Esophagus squamous epithelium (tissue), 5 donors: ENCODE data around the gene MDGA2. TPM values are rescaled to one million over a fixed set of nuclear protein-coding genes. Genes with fewer than 3 reads are reported as not detected.

ENCODE experiments used
- DNase-seq: peaks from one replicate; lab custom pipeline; 2025; lab: John Stamatoyannopoulos, UW
- H3K27ac ChIP-seq, 4 donors: fragments of 200-600 bp; sonication (generic); one replicate each; pipeline ENCODE4 v1.5.1; 2016 to 2019; ENCODE audit warnings: mild to moderate bottlenecking in 1 of 4
- H3K27me3 ChIP-seq, 4 donors: fragments of 200-600 bp; sonication (generic); 1 replicate in 3 of 4; 2 replicates in 1 of 4; pipeline versions ENCODE4 v1.5.1 to v1.6.0; 2017 to 2021; ENCODE audit warnings: antibody characterized with exemption in 1 of 4
- H3K36me3 ChIP-seq, 3 donors: fragments of 200-600 bp; sonication (generic); one replicate each; pipeline ENCODE4 v1.5.1; 2016 to 2019
- H3K4me1 ChIP-seq, 3 donors: fragments of 200-600 bp; sonication (generic); one replicate each; pipeline ENCODE4 v1.5.1; 2017 to 2019
- H3K4me3 ChIP-seq, 4 donors: fragments of 200-600 bp; sonication (generic); 1 replicate in 3 of 4; 2 replicates in 1 of 4; pipeline ENCODE4 v1.5.1; 2016 to 2019; ENCODE audit warnings: mild to moderate bottlenecking in 2 of 4, moderate library complexity in 1 of 4
- H3K9me3 ChIP-seq, 3 donors: fragments of 200-600 bp; sonication (generic); one replicate each; pipeline ENCODE4 v1.5.1; 2016 to 2019
- CTCF ChIP-seq, 6 experiments: fragments of 450-650 bp in 4 of 6; fragments of 200-600 bp in 2 of 6; sonication (generic) in 2 of 6; IDR thresholded peaks; one replicate each; pipeline ENCODE4 v1.5.1; 2016 to 2019; ENCODE audit warnings: antibody characterized with exemption in 6 of 6, mild to moderate bottlenecking in 4 of 6, moderate library complexity in 4 of 6
- POLR2A ChIP-seq, 4 donors: fragments of 450-650 bp; IDR thresholded peaks; one replicate each; pipeline ENCODE4 v1.6.1; 2017; ENCODE audit warnings: antibody characterized with exemption in 4 of 4, mild to moderate bottlenecking in 4 of 4, moderate library complexity in 3 of 4
- WGBS, 2 donors: methylation state at CpG; one replicate each; pipeline ENCODE4 v1.1.5; 2018; 5-methylcytosine and 5-hydroxymethylcytosine counted together
- intact Hi-C: fragments of 100-400 bp; cut with DNase I; formaldehyde crosslinking; loops from one replicate; pipeline ENCODE4 v1.15.0; 2022
- total RNA-seq, 4 donors: library from RNA; depleted of rRNA; stranded (reverse); fragments of >200 nt; gene quantifications; one replicate each; pipeline ENCODE4 v1.1.0, GENCODE V29; 2016
- donor health status: DM: yes; HTN: yes; CAD: no.

The MDGA2 gene
- total RNA-seq, 4 donors from 2014 or later = not detected

DNA sequence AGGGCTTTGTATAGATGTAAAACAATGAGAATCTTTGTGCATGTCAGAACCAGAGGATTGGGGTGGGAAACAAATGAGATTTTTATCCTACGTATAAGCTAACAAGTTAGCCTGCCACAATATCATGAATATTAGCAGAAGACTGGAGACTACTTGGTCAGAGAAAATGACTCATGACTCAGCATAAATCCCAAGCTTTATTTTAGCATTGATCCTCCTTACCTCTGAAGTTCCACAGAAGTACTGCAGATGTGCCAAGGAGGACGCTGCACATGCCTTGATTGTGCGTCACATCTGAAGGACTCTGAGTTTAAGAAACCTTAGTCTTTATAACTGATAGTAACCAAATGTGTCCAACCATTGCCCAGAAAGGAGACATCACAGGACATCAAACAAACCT, 789.8 kb downstream of the MDGA2 start:
- no peak for DNase-seq
- H3K4me3 ChIP-seq = no peak overlapping the region
- no peaks in the 10 kb centered on the region for H3K4me1 ChIP-seq
- no peaks in the 10 kb centered on the region for H3K27me3 ChIP-seq
- no peaks in the 10 kb centered on the region for H3K36me3 ChIP-seq
- H3K9me3 ChIP-seq = no peaks in the 10 kb centered on the region
- intact Hi-C loops = no loop called here
- 80 to 86% methylated on average over 3 of the region's 3 CpGs for WGBS, 2 donors
- no peak overlapping the region for H3K27ac ChIP-seq
- TF ChIP-seq POLR2A (IDR thresholded peaks at IDR 0.05) = no peak
- no peak for TF ChIP-seq CTCF (IDR thresholded peaks at IDR 0.05)

DNA sequence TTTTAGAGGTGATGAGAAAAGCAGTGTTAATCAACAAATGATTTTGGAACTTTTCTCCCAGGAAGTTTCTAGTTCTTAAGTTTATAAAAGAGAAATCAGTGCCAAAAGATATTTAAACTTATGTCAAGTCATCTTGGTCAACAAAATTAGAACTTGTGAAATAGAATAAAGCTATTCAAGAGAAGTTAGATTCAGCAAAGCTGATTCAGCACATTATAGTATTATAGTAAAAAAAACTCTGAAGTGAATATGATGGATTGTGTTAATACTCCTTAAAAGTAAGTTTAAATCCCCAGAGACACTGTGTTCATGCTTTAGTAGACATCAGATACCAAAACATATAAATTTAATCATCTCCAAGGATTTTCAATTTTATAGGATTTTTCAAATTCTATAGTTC, 813.7 kb downstream of the MDGA2 start:
- no peaks in the 10 kb centered on the region for H3K9me3 ChIP-seq
- H3K4me3 ChIP-seq = no peak overlapping the region
- DNase-seq = no peak
- no peaks in the 10 kb centered on the region for H3K4me1 ChIP-seq
- H3K27ac ChIP-seq = no peak overlapping the region
- H3K36me3 ChIP-seq = no peaks in the 10 kb centered on the region
- intact Hi-C loops = no loop called here
- H3K27me3 ChIP-seq = no peaks in the 10 kb centered on the region
- no peak for TF ChIP-seq POLR2A (IDR thresholded peaks at IDR 0.05)
- TF ChIP-seq CTCF (IDR thresholded peaks at IDR 0.05) = no peak

DNA sequence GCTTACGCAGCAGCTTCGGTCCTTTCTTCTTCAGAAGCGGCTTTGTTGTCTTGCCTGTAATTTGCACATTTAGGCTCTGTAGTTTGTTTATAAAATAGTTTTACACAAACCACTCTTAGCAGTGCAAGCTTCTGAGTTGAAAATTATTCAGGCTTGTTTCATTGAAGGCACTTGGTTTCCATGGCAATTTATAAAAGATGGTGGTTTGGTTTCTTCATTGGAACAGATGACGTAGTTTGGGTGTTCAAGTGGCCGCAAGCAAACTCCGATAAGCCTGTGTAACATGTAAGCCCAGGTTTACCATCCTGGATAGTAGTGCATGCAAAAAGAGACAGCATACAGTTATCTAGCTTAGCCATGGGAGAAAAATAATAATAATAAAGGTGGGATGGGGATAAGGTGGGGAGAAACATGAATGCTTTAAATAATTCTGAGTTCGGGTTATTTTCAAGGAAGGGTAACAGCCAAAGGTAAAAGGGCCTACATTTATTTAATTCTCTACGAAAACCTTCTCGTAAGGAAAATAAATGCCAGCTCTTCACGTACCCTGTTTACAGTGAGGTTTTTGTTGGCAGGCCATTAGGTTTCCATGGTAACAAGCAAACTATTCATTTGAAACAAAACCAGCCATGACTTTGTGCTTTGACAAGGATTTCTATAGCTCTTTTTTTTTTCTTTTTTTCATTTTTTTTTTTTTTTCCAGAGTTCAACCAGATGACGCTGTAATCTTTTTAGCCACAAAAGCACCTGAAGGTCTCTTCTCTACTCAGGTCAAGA, 834.3 kb downstream of the MDGA2 start:
- WGBS, 2 donors = 67 to 70% methylated on average over 11 of the region's 11 CpGs
- Histone ChIP-seq H3K9me3 (peaks cover 0 to 9% (median 3%) of the 10 kb centered on the region in 3 donors), H3K4me1 (no peaks in the 10 kb centered on the region), H3K4me3 (no peak overlapping the region), H3K36me3 (no peaks in the 10 kb centered on the region), H3K27me3 (no peaks in the 10 kb centered on the region), H3K27ac (no peak overlapping the region)
- no peak for DNase-seq
- TF ChIP-seq CTCF (IDR thresholded peaks at IDR 0.05) (no peak), POLR2A (IDR thresholded peaks at IDR 0.05) (no peak)
- intact Hi-C loops = no loop called here

GRCh38 chr14:46820291-46820690, 855.1 kb downstream of the MDGA2 start:
- H3K36me3 ChIP-seq = no peaks in the 10 kb centered on the region
- no peaks in the 10 kb centered on the region for H3K4me1 ChIP-seq
- no peak for DNase-seq
- H3K4me3 ChIP-seq = no peak overlapping the region
- H3K9me3 ChIP-seq = peaks cover 0 to 6% (median 0%) of the 10 kb centered on the region in 3 donors
- H3K27ac ChIP-seq = no peak overlapping the region
- TF ChIP-seq CTCF (IDR thresholded peaks at IDR 0.05) = no peak
- intact Hi-C loops = no loop called here
- no peaks in the 10 kb centered on the region for H3K27me3 ChIP-seq
- 67 to 97% methylated on average over 1 to 10 of the region's 42 CpGs for WGBS, 2 donors

DNA sequence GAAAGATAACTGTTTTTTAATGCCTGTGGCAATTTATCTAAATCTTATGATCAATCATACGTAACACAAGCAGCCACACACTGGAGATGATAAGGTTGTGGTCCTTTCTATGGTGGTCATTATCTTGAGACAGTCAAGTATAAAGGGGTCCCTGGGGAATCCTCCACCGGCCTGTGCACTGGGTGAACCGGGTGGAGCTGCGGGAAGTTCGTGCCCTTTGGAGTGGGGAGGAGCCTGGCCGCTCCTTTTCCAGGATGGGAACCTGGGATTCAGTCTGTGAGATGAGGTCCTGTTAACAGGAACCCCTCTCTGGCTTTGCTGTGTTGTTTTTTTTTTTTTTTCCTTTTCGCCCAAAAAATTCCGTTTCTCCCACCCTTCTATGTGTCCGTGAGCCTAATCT, 856.3 kb downstream of the MDGA2 start:
- WGBS, 2 donors = 66 to 71% methylated on average over 3 to 9 of the region's 9 CpGs
- Histone ChIP-seq H3K27ac (no peak overlapping the region), H3K9me3 (peaks cover 0 to 6% (median 0%) of the 10 kb centered on the region in 3 donors), H3K4me1 (no peaks in the 10 kb centered on the region), H3K4me3 (no peak overlapping the region), H3K36me3 (no peaks in the 10 kb centered on the region), H3K27me3 (no peaks in the 10 kb centered on the region)
- DNase-seq = no peak
- intact Hi-C loops = no loop called here
- TF ChIP-seq POLR2A (IDR thresholded peaks at IDR 0.05) (no peak), CTCF (IDR thresholded peaks at IDR 0.05) (no peak)
